ENCODE data around the gene SRP54.
"Not testable (repeated sequence)": the region's sequence is repeated elsewhere in the genome, so short reads cannot be mapped to it uniquely, and the experiment has no call there.

DNA sequence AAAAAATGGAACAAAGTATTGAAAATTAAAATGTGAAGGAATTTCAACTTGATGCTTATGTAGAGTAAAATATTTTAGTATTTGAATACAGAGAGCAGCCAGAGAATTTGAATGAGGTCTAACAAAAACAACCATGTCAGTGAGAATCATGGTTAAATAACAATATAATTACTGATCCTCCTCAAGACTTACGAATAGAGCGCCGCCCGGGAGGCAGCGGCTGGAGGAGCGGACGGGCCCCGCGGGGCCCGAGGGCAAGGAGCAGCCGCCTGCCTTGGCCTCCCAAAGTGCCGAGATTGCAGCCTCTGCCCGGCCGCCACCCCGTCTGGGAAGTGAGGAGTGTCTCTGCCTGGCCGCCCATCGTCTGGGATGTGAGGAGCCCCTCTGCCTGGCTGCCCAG is 55.5 kb downstream of the SRP54 start:
- TF ChIP-seq, protein P1, sequence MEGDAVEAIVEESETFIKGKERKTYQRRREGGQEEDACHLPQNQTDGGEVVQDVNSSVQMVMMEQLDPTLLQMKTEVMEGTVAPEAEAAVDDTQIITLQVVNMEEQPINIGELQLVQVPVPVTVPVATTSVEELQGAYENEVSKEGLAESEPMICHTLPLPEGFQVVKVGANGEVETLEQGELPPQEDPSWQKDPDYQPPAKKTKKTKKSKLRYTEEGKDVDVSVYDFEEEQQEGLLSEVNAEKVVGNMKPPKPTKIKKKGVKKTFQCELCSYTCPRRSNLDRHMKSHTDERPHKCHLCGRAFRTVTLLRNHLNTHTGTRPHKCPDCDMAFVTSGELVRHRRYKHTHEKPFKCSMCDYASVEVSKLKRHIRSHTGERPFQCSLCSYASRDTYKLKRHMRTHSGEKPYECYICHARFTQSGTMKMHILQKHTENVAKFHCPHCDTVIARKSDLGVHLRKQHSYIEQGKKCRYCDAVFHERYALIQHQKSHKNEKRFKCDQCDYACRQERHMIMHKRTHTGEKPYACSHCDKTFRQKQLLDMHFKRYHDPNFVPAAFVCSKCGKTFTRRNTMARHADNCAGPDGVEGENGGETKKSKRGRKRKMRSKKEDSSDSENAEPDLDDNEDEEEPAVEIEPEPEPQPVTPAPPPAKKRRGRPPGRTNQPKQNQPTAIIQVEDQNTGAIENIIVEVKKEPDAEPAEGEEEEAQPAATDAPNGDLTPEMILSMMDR (IDR thresholded peaks at IDR 0.05) = not testable (repeated sequence)
- TF ChIP-seq EP300 (IDR thresholded peaks at IDR 0.05); POLR2A (IDR thresholded peaks at IDR 0.05; ENCODE audit: low read depth); POLR2AphosphoS5 (IDR thresholded peaks at IDR 0.05): not testable (repeated sequence)

Measured in esophagus muscularis mucosa (tissue), 4 donors.